ENCODE measurements around the gene PRKCQ.

The PRKCQ gene

GRCh38 chr10:6409971-6410643, 170.0 kb downstream of the PRKCQ start:
- no peak overlapping the region for H3K9ac ChIP-seq (ENCODE audit: low read length)
- H3K9me3 ChIP-seq (ENCODE audit: control insufficient read depth, low read length) = no peaks in the 10 kb centered on the region
- H3K36me3 ChIP-seq (ENCODE audit: control insufficient read depth, insufficient read depth, low read length, severe bottlenecking) = no peaks in the 10 kb centered on the region
- H3K4me1 ChIP-seq (ENCODE audit: control insufficient read depth, insufficient read depth, low read length) = peaks cover 12% of the 10 kb centered on the region
- H3K4me3 ChIP-seq (ENCODE audit: low read length) = peak overlapping the region; percentile 60
- peak; percentile 78 for DNase-seq (ENCODE audit: low read depth)
- H3K27me3 ChIP-seq (replicated peaks; ENCODE audit: control insufficient read depth, insufficient read depth, low read length) = peaks cover 7% of the 10 kb centered on the region

GRCh38 chr10:6408799-6409198, 171.3 kb downstream of the PRKCQ start:
- no peak overlapping the region for H3K9ac ChIP-seq (ENCODE audit: low read length)
- H3K4me3 ChIP-seq (ENCODE audit: low read length) = no peak overlapping the region
- peaks cover 17% of the 10 kb centered on the region for H3K27me3 ChIP-seq (replicated peaks; ENCODE audit: control insufficient read depth, insufficient read depth, low read length)
- peaks cover 12% of the 10 kb centered on the region for H3K4me1 ChIP-seq (ENCODE audit: control insufficient read depth, insufficient read depth, low read length)
- no peaks in the 10 kb centered on the region for H3K36me3 ChIP-seq (ENCODE audit: control insufficient read depth, insufficient read depth, low read length, severe bottlenecking)
- no peaks in the 10 kb centered on the region for H3K9me3 ChIP-seq (ENCODE audit: control insufficient read depth, low read length)
- no peak for DNase-seq (ENCODE audit: low read depth)

- H3K9me3 ChIP-seq (ENCODE audit: control insufficient read depth, low read length) = no peaks in the 10 kb centered on the region
- H3K4me1 ChIP-seq (ENCODE audit: control insufficient read depth, insufficient read depth, low read length) = peaks cover 12% of the 10 kb centered on the region
- H3K4me3 ChIP-seq (ENCODE audit: low read length) = no peak overlapping the region
- no peak for DNase-seq (ENCODE audit: low read depth)
- H3K9ac ChIP-seq (ENCODE audit: low read length) = no peak overlapping the region
- H3K36me3 ChIP-seq (ENCODE audit: control insufficient read depth, insufficient read depth, low read length, severe bottlenecking) = no peaks in the 10 kb centered on the region
- H3K27me3 ChIP-seq (replicated peaks; ENCODE audit: control insufficient read depth, insufficient read depth, low read length) = peaks cover 27% of the 10 kb centered on the region
These were observed 172.9 kb downstream of the PRKCQ start for GRCh38 chr10:6407034-6407721.

GRCh38 chr10:6406220-6407033, 173.6 kb downstream of the PRKCQ start:
- H3K9me3 ChIP-seq (ENCODE audit: control insufficient read depth, low read length) = no peaks in the 10 kb centered on the region
- no peaks in the 10 kb centered on the region for H3K36me3 ChIP-seq (ENCODE audit: control insufficient read depth, insufficient read depth, low read length, severe bottlenecking)
- H3K4me3 ChIP-seq (ENCODE audit: low read length) = no peak overlapping the region
- no peak overlapping the region for H3K9ac ChIP-seq (ENCODE audit: low read length)
- DNase-seq (ENCODE audit: low read depth) = peak; percentile 58
- H3K4me1 ChIP-seq (ENCODE audit: control insufficient read depth, insufficient read depth, low read length) = peaks cover 15% of the 10 kb centered on the region
- peaks cover 27% of the 10 kb centered on the region for H3K27me3 ChIP-seq (replicated peaks; ENCODE audit: control insufficient read depth, insufficient read depth, low read length)

- H3K27me3 ChIP-seq (replicated peaks; ENCODE audit: control insufficient read depth, insufficient read depth, low read length) = peaks cover 31% of the 10 kb centered on the region
These were observed 174.4 kb downstream of the PRKCQ start for GRCh38 chr10:6405713-6406112.

GRCh38 chr10:6404127-6405072, 175.7 kb downstream of the PRKCQ start:
- no peaks in the 10 kb centered on the region for H3K36me3 ChIP-seq (ENCODE audit: control insufficient read depth, insufficient read depth, low read length, severe bottlenecking)
- H3K9me3 ChIP-seq (ENCODE audit: control insufficient read depth, low read length) = no peaks in the 10 kb centered on the region
- H3K27me3 ChIP-seq (replicated peaks; ENCODE audit: control insufficient read depth, insufficient read depth, low read length) = peaks cover 40% of the 10 kb centered on the region
- no peak overlapping the region for H3K9ac ChIP-seq (ENCODE audit: low read length)
- DNase-seq (ENCODE audit: low read depth) = no peak
- H3K4me1 ChIP-seq (ENCODE audit: control insufficient read depth, insufficient read depth, low read length) = peaks cover 4% of the 10 kb centered on the region
- H3K4me3 ChIP-seq (ENCODE audit: low read length) = no peak overlapping the region

More at GRCh38 chr10:6405713-6406112, 174.4 kb downstream of the PRKCQ start:
- peaks cover 16% of the 10 kb centered on the region for H3K4me1 ChIP-seq (ENCODE audit: control insufficient read depth, insufficient read depth, low read length)
- H3K36me3 ChIP-seq (ENCODE audit: control insufficient read depth, insufficient read depth, low read length, severe bottlenecking) = no peaks in the 10 kb centered on the region
- H3K9ac ChIP-seq (ENCODE audit: low read length) = no peak overlapping the region
- no peaks in the 10 kb centered on the region for H3K9me3 ChIP-seq (ENCODE audit: control insufficient read depth, low read length)
- DNase-seq (ENCODE audit: low read depth) = no peak
- no peak overlapping the region for H3K4me3 ChIP-seq (ENCODE audit: low read length)

GRCh38 chr10:6402960-6403359, 177.1 kb downstream of the PRKCQ start:
- Histone ChIP-seq H3K36me3 (ENCODE audit: control insufficient read depth, insufficient read depth, low read length, severe bottlenecking) (no peaks in the 10 kb centered on the region), H3K9ac (ENCODE audit: low read length) (no peak overlapping the region), H3K27me3 (replicated peaks; ENCODE audit: control insufficient read depth, insufficient read depth, low read length) (peaks cover 42% of the 10 kb centered on the region), H3K9me3 (ENCODE audit: control insufficient read depth, low read length) (no peaks in the 10 kb centered on the region), H3K4me1 (ENCODE audit: control insufficient read depth, insufficient read depth, low read length) (peaks cover 4% of the 10 kb centered on the region), H3K4me3 (ENCODE audit: low read length) (no peak overlapping the region)
- DNase-seq (ENCODE audit: low read depth) = no peak

GRCh38 chr10:6402349-6402709, 177.7 kb downstream of the PRKCQ start:
- DNase-seq (ENCODE audit: low read depth) = no peak

GRCh38 chr10:6401558-6402348, 178.3 kb downstream of the PRKCQ start:
- peak; percentile 96 for DNase-seq (ENCODE audit: low read depth)
- Histone ChIP-seq H3K4me1 (ENCODE audit: control insufficient read depth, insufficient read depth, low read length) (peaks cover 4% of the 10 kb centered on the region), H3K9me3 (ENCODE audit: control insufficient read depth, low read length) (no peaks in the 10 kb centered on the region), H3K4me3 (ENCODE audit: low read length) (peak overlapping the region; percentile 71), H3K9ac (ENCODE audit: low read length) (no peak overlapping the region), H3K27me3 (replicated peaks; ENCODE audit: control insufficient read depth, insufficient read depth, low read length) (peaks cover 44% of the 10 kb centered on the region), H3K36me3 (ENCODE audit: control insufficient read depth, insufficient read depth, low read length, severe bottlenecking) (no peaks in the 10 kb centered on the region)

More at GRCh38 chr10:6402349-6402709, 177.7 kb downstream of the PRKCQ start:
- Histone ChIP-seq H3K36me3 (ENCODE audit: control insufficient read depth, insufficient read depth, low read length, severe bottlenecking) (no peaks in the 10 kb centered on the region), H3K9ac (ENCODE audit: low read length) (no peak overlapping the region), H3K4me3 (ENCODE audit: low read length) (no peak overlapping the region), H3K4me1 (ENCODE audit: control insufficient read depth, insufficient read depth, low read length) (peaks cover 4% of the 10 kb centered on the region), H3K27me3 (replicated peaks; ENCODE audit: control insufficient read depth, insufficient read depth, low read length) (peaks cover 44% of the 10 kb centered on the region), H3K9me3 (ENCODE audit: control insufficient read depth, low read length) (no peaks in the 10 kb centered on the region)

- Histone ChIP-seq H3K9me3 (ENCODE audit: control insufficient read depth, low read length) (no peaks in the 10 kb centered on the region), H3K4me3 (ENCODE audit: low read length) (peak overlapping the region; percentile 71)
- DNase-seq (ENCODE audit: low read depth) = no peak
These were observed 179.1 kb downstream of the PRKCQ start for GRCh38 chr10:6400821-6401465.

More at GRCh38 chr10:6400821-6401465, 179.1 kb downstream of the PRKCQ start:
- Histone ChIP-seq H3K4me1 (ENCODE audit: control insufficient read depth, insufficient read depth, low read length) (peaks cover 4% of the 10 kb centered on the region), H3K36me3 (ENCODE audit: control insufficient read depth, insufficient read depth, low read length, severe bottlenecking) (no peaks in the 10 kb centered on the region), H3K9ac (ENCODE audit: low read length) (no peak overlapping the region), H3K27me3 (replicated peaks; ENCODE audit: control insufficient read depth, insufficient read depth, low read length) (peaks cover 44% of the 10 kb centered on the region)

All from adipocyte (in vitro differentiated cells).